Upper lobe of left lung (tissue), 6 donors: Measurements from ENCODE around the gene CPA3. TPM values are rescaled to one million over a fixed set of nuclear protein-coding genes. Genes with fewer than 3 reads are reported as not detected.

Experiments
- ATAC-seq, 2 donors: fragments of 200-7000 bp; cut with Tn5 transposase; one replicate each; pipeline ENCODE4 v1.9.1; 2022; ENCODE audit warnings: mild to moderate bottlenecking in 2 of 2, moderate library complexity in 2 of 2; ENCODE audit not compliant: low FRiP score in 2 of 2
- DNase-seq, 2 donors: peaks; one replicate each; pipeline ENCODE4 v3.0.0-alpha.2; 2019 to 2020
- H3K27ac ChIP-seq, 4 donors: fragments of 200-600 bp; sonication (generic); one replicate each; pipeline ENCODE4 v1.5.1; 2016 to 2019
- H3K27me3 ChIP-seq, 4 donors: fragments of 200-600 bp; sonication (generic); one replicate each; pipeline ENCODE4 v1.5.1; 2017 to 2019
- H3K36me3 ChIP-seq, 4 donors: fragments of 200-600 bp; sonication (generic); one replicate each; pipeline ENCODE4 v1.5.1; 2016 to 2019
- H3K4me1 ChIP-seq, 4 donors: fragments of 200-600 bp; sonication (generic); one replicate each; pipeline ENCODE4 v1.5.1; 2018 to 2019
- H3K4me3 ChIP-seq, 4 donors: fragments of 200-600 bp; sonication (generic); one replicate each; pipeline ENCODE4 v1.5.1; 2017 to 2019; ENCODE audit warnings: mild to moderate bottlenecking in 2 of 4, moderate library complexity in 1 of 4
- H3K9me3 ChIP-seq, 4 donors: fragments of 200-600 bp; sonication (generic); one replicate each; pipeline ENCODE4 v1.5.1; 2018 to 2019
- EP300 ChIP-seq, 4 donors: sonication (generic); formaldehyde crosslinking; IDR thresholded peaks; one replicate each; pipeline ENCODE4 v1.5.1; 2017; ENCODE audit warnings: antibody characterized with exemption in 4 of 4, control low read depth in 2 of 4
- POLR2A ChIP-seq, 4 donors: fragments of 450-650 bp; IDR thresholded peaks; one replicate each; pipeline ENCODE4 v1.5.1; 2016 to 2017; ENCODE audit warnings: antibody characterized with exemption in 4 of 4, mild to moderate bottlenecking in 2 of 4
- POLR2AphosphoS5 ChIP-seq, 2 donors: sonication (generic); formaldehyde crosslinking; IDR thresholded peaks; one replicate each; pipeline ENCODE4 v1.5.1; 2017; ENCODE audit warnings: antibody characterized with exemption in 2 of 2
- WGBS, 2 donors: methylation state at CpG; one replicate each; pipeline ENCODE4 v1.1.5; 2017 to 2018; 5-methylcytosine and 5-hydroxymethylcytosine counted together
- total RNA-seq, 6 donors: library from RNA; depleted of rRNA in 4 of 6; stranded (reverse); fragments of >200 nt in 4 of 6; gene quantifications; one replicate each; pipeline versions ENCODE4 v1.1.0 to v1.2.1, GENCODE V29; 2016 to 2021
- TF ChIP-seq, protein P1 (sequence below), 6 experiments: fragments of 450-650 bp in 4 of 6; fragments of 200-600 bp in 2 of 6; sonication (generic) in 2 of 6; IDR thresholded peaks; one replicate each; pipeline ENCODE4 v1.5.1; 2016 to 2019; ENCODE audit warnings: antibody characterized with exemption in 6 of 6
- donor health status: DM: no; HTN: no; CAD: no; lungs with moderate emphysema.
- donor health status: DM: no; HTN: yes; CAD: no; lungs with severe emphysema.

CPA3 gene
- total RNA-seq, 6 donors from 2014 or later = 3.4 to 63.2 (median 35.6) TPM

DNA sequence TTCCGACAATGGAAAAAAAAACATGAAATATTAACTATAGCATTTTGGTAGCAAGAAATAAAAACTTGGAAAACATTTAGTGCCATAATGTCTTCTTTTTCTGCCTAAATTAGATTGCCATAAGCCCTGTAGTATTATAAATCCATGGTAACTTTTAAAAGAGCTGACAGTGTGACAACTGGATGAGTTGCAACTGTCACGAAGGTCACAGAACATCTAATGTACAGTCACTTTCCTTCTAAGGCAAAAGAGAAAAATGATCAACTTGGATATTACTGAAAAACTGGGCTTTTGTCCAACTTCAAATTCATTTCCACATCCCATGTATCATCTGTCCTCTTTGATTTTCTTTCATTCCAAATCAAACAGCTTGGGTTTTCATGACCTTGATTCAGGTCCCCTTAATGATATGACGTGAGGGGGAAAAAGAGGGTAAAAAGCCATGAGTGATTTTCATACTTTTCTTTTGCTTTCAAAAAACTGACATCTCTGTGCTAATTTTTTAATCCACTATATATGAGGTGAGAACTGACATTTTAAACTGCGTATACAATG is 36.9 kb upstream of the CPA3 start:
- 53 to 63% methylated on average over 4 of the region's 4 CpGs for WGBS, 2 donors
- Histone ChIP-seq H3K27me3 (no peaks in the 10 kb centered on the region), H3K9me3 (no peaks in the 10 kb centered on the region), H3K4me1 (peaks cover 0 to 4% (median 2%) of the 10 kb centered on the region in 4 donors), H3K4me3 (no peak overlapping the region), H3K27ac (no peak overlapping the region), H3K36me3 (no peaks in the 10 kb centered on the region)
- DNase-seq (no peak), ATAC-seq (no peak)
- TF ChIP-seq, protein P1, sequence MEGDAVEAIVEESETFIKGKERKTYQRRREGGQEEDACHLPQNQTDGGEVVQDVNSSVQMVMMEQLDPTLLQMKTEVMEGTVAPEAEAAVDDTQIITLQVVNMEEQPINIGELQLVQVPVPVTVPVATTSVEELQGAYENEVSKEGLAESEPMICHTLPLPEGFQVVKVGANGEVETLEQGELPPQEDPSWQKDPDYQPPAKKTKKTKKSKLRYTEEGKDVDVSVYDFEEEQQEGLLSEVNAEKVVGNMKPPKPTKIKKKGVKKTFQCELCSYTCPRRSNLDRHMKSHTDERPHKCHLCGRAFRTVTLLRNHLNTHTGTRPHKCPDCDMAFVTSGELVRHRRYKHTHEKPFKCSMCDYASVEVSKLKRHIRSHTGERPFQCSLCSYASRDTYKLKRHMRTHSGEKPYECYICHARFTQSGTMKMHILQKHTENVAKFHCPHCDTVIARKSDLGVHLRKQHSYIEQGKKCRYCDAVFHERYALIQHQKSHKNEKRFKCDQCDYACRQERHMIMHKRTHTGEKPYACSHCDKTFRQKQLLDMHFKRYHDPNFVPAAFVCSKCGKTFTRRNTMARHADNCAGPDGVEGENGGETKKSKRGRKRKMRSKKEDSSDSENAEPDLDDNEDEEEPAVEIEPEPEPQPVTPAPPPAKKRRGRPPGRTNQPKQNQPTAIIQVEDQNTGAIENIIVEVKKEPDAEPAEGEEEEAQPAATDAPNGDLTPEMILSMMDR (IDR thresholded peaks at IDR 0.05) = no peak
- no peak for TF ChIP-seq EP300 (IDR thresholded peaks at IDR 0.05)
- no peak for TF ChIP-seq POLR2AphosphoS5 (IDR thresholded peaks at IDR 0.05)
- TF ChIP-seq POLR2A (IDR thresholded peaks at IDR 0.05) = no peak

DNA sequence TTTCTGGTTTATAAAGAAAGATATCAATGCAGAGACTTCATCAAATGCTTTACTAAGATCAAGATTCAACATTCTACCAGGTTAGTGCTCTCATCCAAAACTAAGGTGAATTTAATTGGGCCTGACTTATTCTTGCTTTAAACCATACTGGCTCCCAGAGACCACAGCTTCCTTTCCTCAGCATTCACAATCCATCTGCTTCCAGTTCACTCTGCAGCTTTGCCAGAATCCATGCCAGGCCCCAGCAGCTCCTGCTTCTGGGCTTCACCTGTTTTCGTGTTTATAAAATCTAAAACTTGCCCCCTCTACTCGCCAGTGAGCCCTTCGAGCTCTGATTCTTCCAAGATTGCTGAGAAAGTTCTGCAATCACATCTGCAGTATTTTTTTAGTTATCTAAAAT is 35.2 kb upstream of the CPA3 start:
- Histone ChIP-seq H3K9me3 (no peaks in the 10 kb centered on the region), H3K4me3 (no peak overlapping the region), H3K36me3 (no peaks in the 10 kb centered on the region), H3K27ac (no peak overlapping the region), H3K27me3 (no peaks in the 10 kb centered on the region), H3K4me1 (peaks cover 0 to 4% (median 2%) of the 10 kb centered on the region in 4 donors)
- ATAC-seq = no peak
- DNase-seq = no peak
- WGBS, 2 donors = 94 to 99% methylated on average over 3 of the region's 3 CpGs
- TF ChIP-seq EP300 (IDR thresholded peaks at IDR 0.05) (no peak), POLR2A (IDR thresholded peaks at IDR 0.05) (no peak), POLR2AphosphoS5 (IDR thresholded peaks at IDR 0.05) (no peak)
- TF ChIP-seq, protein P1 (IDR thresholded peaks at IDR 0.05) = no peak

DNA sequence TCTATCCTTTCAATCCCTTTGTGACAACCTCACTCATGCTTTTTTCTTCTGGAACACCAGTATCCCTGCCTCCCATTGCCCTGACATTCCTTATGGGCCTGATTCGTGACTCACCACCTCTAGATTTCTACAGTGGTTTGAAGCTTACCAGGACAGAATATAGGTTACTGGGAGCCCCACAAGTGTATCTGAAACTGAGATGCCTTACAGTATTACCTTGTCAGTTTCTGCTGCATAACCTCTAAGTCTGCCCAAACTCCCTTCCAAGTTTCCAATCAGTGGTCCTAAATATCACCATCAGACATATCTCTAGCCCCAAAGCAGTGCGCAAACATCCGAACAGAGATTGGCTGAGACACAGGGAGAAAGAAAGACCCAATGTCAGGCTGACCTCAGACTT is 31.9 kb upstream of the CPA3 start:
- Histone ChIP-seq H3K4me3 (no peak overlapping the region), H3K4me1 (peaks cover 0 to 2% (median 0%) of the 10 kb centered on the region in 4 donors), H3K27ac (no peak overlapping the region), H3K9me3 (no peaks in the 10 kb centered on the region), H3K27me3 (no peaks in the 10 kb centered on the region), H3K36me3 (no peaks in the 10 kb centered on the region)
- no peak for DNase-seq
- ATAC-seq = no peak
- TF ChIP-seq, protein P1 (IDR thresholded peaks at IDR 0.05) = no peak
- TF ChIP-seq POLR2A (IDR thresholded peaks at IDR 0.05) = no peak
- TF ChIP-seq EP300 (IDR thresholded peaks at IDR 0.05) = no peak
- no peak for TF ChIP-seq POLR2AphosphoS5 (IDR thresholded peaks at IDR 0.05)
- WGBS, 2 donors = 85 to 90% methylated on average over 3 of the region's 3 CpGs

DNA sequence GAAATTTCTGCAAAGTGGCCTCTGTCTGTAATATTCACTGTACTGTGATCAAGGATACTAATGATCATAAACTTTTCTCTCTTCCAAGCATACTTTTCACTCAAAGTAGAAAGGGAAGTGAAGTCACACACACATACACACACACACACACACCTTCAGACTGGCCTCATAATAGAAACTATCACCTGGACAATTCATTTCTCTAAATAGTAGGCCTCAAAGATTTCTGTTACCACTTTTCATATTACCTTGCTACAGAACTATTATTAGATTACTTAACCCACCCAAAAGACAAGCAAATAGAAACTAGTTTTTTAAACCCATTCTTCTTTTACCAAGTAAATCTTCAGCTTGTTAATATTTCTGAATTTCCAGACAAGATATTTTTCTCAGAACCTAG is 25.3 kb upstream of the CPA3 start:
- no peaks in the 10 kb centered on the region for H3K4me1 ChIP-seq
- no peak for ATAC-seq
- no peak overlapping the region for H3K27ac ChIP-seq
- no peak for DNase-seq
- TF ChIP-seq POLR2A (IDR thresholded peaks at IDR 0.05) (no peak), POLR2AphosphoS5 (IDR thresholded peaks at IDR 0.05) (no peak), EP300 (IDR thresholded peaks at IDR 0.05) (no peak)
- TF ChIP-seq, protein P1 (IDR thresholded peaks at IDR 0.05) = no peak
- no peaks in the 10 kb centered on the region for H3K9me3 ChIP-seq
- H3K27me3 ChIP-seq = no peaks in the 10 kb centered on the region
- H3K36me3 ChIP-seq = no peaks in the 10 kb centered on the region
- no peak overlapping the region for H3K4me3 ChIP-seq

DNA sequence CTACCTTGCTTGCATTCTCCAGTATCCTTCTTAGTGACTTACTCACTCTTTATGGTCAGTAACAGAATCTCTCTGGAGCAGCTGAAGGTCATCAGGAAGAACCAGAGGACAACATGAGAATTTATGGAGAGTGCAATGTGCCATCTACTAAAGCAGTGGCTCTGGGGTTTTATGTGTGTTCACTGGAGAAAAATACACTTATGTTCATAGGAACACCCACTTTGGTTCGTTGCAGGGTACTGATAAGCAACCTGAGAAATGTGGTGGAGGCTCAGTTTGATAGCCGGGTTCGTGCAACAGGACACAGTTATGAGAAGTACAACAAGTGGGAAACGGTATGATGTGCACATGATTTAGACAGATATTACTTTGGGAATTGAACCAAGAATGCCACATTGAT is 24.6 kb upstream of the CPA3 start:
- no peak for ATAC-seq
- Histone ChIP-seq H3K27me3 (no peaks in the 10 kb centered on the region), H3K4me1 (no peaks in the 10 kb centered on the region), H3K27ac (no peak overlapping the region), H3K9me3 (no peaks in the 10 kb centered on the region), H3K4me3 (no peak overlapping the region), H3K36me3 (no peaks in the 10 kb centered on the region)
- 79 to 87% methylated on average over 4 of the region's 4 CpGs for WGBS, 2 donors
- TF ChIP-seq POLR2A (IDR thresholded peaks at IDR 0.05) (no peak), POLR2AphosphoS5 (IDR thresholded peaks at IDR 0.05) (no peak)
- DNase-seq = no peak
